GM12891 (cell line): Measurements from ENCODE around the gene CIDEC.

Experiments used
- POLR2A ChIP-seq: IDR thresholded peaks from 2 replicates; pipeline ENCODE4 v1.6.1; 2011; ENCODE audit warnings: low read depth, low read length, control low read depth
- POLR2AphosphoS5 ChIP-seq: IDR thresholded peaks from 2 replicates; pipeline ENCODE4 v1.6.1; 2011; ENCODE audit warnings: low read depth, low read length, control low read depth

- no peak for TF ChIP-seq POLR2AphosphoS5
- no peak for TF ChIP-seq POLR2A
These were observed 48.8 kb downstream of the CIDEC start for GRCh38 chr3:9831253-9831652.
